AG10803 (cell line): ENCODE measurements around the gene COL26A1.
A peak's percentile ranks its signal among the peaks of the same experiment; 100 is the strongest.
"Not testable (repeated sequence)": the region's sequence is repeated elsewhere in the genome, so short reads cannot be mapped to it uniquely, and the experiment has no call there.

Experiments used
- DNase-seq: peaks from one replicate; pipeline ENCODE4 v3.0.0; 2010; ENCODE audit warnings: low read depth
- H3K4me3 ChIP-seq: 2 replicates; pipeline ENCODE4 v1.5.1; 2011; ENCODE audit warnings: mild to moderate bottlenecking, low read length, control low read depth
- TF ChIP-seq, protein P1 (sequence below): conservative IDR thresholded peaks from 2 replicates; pipeline ENCODE4 v1.5.1; 2011; ENCODE audit warnings: mild to moderate bottlenecking, low read length, control low read depth, inconsistent platforms

COL26A1 gene

DNA sequence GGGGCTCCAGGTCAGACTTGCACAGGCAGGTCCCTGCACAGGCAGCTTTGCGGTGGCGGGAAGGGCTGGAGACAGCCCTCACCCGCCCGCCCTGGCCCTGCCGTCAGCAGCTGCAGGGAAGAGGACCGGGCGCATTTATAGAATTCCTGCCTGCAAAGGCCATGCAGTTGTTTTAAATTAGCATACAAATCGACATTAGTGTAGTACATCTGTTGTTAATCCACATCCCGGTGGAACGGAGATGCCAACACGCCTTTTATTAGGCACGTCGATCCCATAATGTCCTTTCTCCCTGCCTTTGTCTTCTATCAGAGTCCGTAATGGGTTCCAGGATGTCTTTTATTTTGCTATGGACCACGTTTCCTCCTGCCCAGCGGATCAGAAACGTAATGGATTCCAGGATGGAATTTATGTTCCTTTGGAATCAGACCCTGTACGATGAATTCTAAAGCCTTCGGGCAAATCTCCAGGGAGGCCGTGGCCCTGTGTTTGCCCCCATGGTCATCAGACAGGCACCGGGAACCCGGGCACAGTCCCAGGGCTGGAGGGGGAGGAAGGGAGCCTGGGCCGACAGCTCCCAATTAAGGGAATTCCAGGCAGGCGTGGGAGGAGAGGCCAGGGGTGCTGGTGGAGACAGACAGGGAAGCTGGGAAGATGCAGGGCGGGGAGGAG lies 123.9 kb downstream of the COL26A1 start:
- no peak overlapping the region for H3K4me3 ChIP-seq
- DNase-seq: peak; percentile 66
- TF ChIP-seq, protein P1, sequence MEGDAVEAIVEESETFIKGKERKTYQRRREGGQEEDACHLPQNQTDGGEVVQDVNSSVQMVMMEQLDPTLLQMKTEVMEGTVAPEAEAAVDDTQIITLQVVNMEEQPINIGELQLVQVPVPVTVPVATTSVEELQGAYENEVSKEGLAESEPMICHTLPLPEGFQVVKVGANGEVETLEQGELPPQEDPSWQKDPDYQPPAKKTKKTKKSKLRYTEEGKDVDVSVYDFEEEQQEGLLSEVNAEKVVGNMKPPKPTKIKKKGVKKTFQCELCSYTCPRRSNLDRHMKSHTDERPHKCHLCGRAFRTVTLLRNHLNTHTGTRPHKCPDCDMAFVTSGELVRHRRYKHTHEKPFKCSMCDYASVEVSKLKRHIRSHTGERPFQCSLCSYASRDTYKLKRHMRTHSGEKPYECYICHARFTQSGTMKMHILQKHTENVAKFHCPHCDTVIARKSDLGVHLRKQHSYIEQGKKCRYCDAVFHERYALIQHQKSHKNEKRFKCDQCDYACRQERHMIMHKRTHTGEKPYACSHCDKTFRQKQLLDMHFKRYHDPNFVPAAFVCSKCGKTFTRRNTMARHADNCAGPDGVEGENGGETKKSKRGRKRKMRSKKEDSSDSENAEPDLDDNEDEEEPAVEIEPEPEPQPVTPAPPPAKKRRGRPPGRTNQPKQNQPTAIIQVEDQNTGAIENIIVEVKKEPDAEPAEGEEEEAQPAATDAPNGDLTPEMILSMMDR: no peak

DNA sequence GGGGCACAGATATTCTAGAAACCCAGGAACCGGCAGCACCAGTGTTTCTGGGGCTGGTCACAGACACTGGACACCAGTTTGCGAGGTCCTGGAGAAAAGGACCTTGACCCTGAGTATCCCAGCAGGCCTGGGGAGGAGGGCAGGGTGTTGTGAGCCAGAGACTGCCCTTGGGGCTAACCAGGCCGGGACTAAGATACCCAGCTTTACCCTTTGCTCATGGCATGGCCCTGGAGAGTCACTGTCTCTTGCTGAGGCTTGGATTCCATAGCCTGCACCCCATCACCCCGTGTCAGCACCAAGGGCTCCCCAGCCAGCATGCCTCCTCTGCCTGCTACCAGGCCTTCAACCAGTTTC lies 124.4 kb downstream of the COL26A1 start:
- no peak overlapping the region for H3K4me3 ChIP-seq
- no peak for DNase-seq
- TF ChIP-seq, protein P1: no peak

DNA sequence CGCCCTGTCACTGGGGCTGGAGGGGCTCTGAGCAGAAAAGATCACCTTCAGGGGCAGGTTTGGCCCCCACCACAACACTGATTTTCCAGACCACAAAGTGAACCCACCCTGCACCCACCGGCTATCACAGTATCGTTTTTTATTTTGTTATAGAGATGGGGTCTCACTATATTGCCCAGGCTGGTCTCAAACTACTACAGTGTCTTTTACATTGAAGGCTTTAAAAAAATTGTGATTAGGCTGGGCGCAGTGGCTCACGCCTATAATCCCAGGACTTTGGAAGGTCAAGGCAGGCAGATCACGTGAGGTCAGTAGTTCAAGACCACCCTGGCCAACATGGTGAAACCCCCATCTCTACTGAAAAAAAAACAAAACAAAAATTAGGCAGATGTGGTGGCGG lies 125.1 kb downstream of the COL26A1 start:
- TF ChIP-seq, protein P1: no peak
- H3K4me3 ChIP-seq: no peak overlapping the region

DNA sequence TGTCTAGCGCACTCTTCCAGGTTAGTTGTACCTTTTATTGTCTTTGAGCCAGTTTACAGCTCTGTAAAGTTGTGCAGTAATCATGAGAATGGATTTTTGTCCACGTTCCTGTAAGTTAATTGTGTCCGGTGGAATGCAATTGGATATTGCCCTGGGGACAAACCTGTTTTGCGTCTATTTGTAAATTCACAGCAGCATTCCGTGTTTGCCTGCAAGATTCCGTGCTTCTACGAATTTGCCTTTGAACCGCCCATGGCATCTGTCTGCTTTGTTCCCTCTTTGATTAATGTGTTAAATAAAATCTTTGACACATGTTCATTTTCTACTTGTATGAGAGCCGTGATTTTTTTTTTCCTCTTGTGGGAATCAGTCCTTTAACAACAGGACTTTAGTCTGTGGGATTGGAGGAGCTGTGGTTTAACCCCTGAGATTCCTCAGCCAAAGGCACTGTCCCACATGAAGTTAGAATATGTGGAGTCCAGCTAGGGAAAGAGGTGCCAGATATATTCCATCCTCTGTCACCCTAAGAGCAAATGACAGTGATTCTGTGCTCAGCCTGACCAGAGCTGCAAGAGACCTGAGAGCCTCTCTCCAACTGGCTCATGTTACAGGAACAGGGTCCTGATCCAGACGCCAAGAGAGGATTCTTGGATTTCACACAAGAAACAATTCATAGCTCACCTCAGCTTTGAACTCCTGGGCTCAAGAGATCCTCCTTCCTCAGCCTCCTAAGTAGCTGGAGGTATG lies 126.3 kb downstream of the COL26A1 start:
- TF ChIP-seq, protein P1: no peak
- no peak for DNase-seq
- no peak overlapping the region for H3K4me3 ChIP-seq

More for the DNA sequence above, 125.1 kb downstream of the COL26A1 start:
- no peak for DNase-seq

DNA sequence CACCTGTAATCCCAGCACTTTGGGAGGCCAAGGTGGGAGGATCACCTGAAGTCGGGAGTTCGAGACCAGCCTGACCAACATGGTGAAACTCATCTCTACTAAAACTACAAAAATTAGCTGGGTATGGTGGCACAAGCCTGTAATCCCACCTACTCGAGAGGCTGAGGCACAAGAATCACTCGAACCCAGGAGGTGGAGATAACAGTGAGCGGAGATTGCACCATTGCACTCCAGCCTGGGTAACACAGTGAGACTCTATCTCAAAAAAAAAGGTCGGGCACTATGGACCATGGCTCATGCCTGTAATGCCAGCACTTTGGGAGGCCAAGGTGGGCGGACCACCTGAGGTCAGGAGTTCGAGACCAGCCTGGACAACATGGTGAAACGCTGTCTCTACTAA lies 127.8 kb downstream of the COL26A1 start:
- not testable (repeated sequence) for H3K4me3 ChIP-seq, DNase-seq

DNA sequence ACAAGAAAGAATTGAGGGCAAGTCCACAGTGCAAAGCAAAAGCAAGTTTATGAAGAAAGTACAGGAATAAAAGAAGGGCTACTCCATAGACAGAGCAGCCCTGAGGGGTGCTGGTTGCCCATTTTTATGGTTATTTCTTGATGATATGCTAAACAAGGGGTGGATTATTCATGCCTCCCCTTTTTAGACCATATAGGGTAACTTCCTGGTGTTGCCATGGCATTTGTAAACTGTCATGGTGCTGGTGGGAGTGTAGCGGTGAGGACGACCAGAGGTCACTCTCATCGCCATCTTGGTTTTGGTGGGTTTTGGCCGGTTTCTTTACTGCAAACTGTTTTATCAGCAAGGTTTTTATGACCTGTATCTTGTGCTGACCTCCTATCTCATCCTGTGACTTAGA lies 128.8 kb downstream of the COL26A1 start:
- not testable (repeated sequence) for DNase-seq, H3K4me3 ChIP-seq

DNA sequence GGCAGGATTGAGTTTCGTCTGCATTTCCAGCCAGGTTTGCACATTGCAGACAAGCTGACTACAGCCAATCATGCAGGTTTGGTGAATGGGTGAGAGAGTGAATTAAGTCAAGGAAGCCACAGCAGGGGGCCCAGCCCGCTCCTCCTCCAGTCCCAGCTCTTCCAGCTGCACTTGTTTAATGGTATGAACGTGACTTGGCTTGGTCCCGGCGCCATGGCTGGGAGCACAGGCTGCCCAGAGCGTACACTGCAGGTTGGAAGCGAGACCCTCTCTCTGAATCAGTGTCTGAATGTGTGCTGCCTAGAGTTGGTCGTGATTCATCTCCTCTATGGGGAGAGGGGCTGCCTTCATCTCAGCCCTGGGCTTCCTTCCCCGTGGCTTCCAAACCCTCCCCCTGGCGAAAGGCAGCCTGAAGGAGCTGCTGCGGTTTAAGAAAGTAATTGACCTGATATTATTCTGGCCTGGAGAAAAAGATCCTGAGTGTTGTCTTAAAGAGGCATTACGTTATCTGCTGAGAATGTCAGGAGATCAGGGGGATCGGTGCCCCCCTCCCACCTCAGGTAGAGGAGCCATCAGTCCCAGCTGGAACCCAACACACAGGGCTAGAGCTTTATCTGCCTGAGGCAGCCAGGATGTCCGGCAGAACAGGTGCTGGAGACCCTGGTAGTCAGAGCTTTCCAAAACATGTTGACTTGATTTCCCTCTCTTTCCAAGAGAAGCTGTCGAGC lies 132.1 kb downstream of the COL26A1 start:
- DNase-seq: no peak
- no peak overlapping the region for H3K4me3 ChIP-seq
- TF ChIP-seq, protein P1: no peak

DNA sequence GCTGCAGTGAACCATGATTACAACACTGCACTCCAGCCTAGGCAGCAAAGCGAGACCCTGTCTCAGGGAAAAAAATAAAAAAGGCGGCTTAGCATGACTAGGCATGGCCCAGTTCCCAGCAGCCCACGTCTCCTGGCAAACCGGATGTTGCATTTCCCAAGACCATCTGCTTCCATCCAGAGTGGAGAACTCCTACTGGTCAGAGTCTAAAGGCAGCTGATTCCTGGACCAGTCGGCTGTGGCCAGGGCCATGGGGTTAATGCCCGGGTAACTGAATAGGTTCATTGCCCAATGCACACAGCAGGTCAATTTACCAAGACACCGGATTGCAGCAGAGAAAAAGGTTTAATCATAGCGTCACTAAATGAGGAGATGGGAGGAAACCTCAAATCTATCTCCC lies 133.3 kb downstream of the COL26A1 start:
- peak; percentile 38 for DNase-seq
- TF ChIP-seq, protein P1: no peak
- H3K4me3 ChIP-seq: no peak overlapping the region
